Kidney capillary endothelial cell (primary cell): ENCODE results near the gene GALR2.

Source experiments
- DNase-seq: peaks from one replicate; pipeline ENCODE4 v3.0.0-alpha.2; 2018; ENCODE audit warnings: low spot score

GALR2 gene

DNA sequence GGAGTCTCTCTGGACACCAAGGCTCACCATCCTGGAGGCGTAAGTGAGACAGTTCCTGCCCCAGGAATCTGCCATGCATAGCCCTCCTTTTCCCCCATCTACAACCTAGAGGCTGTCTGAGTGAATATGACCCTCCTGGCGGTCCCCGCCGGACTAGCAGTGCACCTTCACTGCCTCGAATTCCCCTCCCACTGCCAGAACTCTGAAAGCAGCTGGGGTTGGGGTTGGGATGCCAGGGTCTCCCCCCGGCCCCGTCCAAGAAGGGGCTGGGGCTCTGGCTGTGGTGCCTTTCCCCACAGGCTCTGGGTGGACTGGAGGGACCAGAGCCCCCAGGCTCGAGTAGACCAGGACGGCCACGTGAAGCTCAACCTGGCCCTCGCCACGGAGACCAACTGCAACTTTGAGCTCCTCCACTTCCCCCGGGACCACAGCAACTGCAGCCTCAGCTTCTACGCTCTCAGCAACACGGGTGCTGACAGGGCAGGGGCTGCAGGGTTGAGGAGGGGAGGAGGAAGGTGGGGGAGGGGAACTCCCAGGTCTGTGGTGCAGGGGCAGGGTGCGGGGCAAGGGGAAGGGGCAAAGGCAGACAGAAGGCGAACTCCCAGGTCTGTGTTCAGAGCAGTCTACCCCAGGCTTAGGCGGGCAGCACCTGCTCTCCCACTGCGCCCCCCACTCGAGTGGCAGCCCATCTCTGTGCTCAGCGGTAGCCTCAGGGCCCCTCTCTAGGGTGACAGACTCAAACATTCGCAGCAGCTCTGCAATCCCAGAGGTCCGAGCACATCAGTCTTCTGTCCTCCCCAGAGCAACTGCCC lies 5.6 kb downstream of the GALR2 start:
- DNase-seq: no peak

DNA sequence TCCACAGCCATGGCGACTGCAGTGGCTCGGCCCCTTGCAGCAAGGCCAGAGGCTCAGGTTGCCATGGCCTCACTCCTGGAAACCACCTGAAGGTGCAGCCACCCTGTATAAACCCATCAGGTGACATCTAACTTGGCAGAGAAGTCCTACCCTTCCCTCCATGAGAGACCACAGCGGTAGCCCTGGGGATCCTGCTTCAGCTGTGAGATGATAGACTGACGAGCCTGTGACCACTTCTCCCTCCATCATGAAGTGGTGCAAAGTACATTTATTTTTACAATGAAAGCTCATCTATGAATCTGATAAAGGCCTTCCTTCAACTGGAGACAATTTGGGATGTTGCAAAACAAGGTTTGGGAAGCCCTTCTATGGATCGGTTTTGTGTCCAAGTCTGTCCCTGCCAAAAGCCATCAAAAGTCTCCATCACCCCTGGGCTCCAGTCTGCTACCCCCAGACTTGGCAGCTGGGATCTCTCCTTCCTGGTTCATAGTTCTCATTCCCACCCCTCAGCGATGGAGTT lies 6.2 kb downstream of the GALR2 start:
- no peak for DNase-seq

DNA sequence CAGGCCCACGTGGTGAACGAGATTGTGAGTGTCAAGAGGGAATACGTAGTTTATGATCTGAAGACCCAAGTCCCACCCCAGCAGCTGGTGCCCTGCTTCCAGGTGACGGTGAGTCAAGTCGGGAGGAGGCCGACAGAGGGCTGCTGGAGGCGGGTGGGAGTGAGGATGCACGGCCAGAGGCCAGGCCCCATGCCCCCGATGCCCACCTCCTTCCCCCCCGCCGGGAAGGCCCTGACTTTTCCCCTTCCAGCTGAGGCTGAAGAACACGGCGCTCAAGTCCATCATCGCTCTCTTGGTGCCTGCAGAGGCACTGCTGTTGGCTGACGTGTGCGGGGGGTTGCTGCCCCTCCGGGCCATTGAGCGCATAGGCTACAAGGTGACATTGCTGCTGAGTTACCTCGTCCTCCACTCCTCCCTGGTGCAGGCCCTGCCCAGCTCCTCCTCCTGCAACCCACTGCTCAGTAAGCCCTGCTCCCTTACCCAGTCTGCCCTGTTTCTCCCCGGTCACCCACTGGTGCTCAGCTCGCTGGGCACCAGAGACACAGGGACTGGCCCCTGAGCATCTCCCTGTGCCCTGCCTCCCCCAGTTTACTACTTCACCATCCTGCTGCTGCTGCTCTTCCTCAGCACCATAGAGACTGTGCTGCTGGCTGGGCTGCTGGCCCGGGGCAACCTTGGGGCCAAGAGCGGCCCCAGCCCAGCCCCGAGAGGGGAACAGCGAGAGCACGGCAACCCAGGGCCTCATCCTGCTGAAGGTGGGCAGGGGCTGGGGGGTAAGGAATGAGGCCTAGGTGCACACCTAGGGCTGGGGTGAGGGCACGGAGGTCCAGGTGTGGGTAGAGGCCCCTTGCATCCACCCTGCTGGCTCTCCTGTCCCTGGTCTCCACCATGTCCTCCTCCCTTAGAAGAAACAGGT lies 7.0 kb downstream of the GALR2 start:
- no peak for DNase-seq

DNA sequence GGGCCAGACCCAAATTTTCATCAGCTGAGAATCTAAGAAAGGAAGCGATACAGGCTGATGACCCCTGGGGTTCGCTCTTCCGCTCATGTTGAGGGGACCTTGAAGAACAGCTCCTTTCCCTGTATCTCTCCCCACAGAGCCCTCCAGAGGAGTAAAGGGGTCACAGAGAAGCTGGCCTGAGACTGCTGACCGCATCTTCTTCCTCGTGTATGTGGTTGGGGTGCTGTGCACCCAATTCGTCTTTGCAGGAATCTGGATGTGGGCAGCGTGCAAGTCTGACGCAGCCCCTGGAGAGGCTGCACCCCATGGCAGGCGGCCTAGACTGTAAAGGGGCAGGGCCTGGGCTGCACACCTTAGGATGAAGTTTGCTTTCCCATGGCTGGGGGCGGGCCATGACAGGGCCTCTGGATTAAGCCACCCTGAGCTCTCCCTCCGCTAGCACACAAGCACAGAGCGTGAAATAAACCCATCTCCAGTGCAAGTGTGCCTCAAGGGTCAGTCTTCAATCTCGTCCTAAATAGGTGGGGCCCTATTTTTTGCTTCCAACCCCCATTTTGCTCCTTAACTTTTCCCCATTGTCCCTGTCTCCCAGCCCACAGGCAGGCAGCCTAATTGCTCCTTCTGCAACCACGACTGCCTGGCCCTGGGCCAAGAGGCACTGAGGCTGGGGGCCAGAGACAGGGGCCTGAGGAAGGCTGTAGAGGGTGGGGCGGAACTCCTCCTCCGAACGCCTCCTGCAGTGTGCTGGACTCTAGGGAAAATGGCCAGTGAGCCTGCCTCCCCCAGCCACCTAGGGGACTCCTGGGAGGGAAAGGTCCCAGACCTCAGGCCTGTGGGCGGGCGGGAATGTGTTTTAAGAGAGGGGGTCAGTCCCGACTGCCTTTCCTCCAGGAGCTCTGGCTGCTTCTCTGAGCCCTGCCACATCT lies 8.0 kb downstream of the GALR2 start:
- no peak for DNase-seq

DNA sequence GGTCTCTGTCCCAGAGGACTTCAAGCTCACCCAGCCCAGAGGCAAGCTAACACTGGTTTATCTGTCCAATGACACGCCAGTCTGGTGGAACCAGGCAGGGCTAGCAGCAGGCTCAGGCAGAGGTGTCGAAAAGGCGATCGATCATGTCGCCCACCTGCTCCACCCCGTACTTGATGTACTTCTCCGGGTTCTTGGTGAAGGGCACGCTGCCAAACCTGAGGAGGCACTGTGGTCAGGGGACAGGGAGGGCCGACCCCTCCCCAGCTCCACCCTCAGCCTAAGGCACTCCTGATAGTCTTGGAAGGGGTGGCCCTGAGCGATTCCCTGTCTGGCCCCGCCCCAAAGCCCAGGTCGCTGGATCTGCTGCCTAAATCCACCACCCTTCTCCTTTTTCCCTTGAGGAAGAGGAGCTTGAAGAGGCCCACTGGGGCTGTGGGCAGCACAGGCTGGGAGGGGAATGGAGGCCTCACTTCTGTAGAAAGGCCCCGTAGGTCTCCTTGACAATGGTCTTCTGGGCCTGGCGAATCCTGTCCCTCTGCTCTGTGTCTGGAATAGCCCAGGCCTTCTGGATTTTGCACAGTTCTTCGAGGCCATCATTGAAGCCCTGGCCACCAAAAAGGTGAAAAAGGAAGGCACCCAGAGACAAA lies 9.1 kb downstream of the GALR2 start:
- no peak for DNase-seq

DNA sequence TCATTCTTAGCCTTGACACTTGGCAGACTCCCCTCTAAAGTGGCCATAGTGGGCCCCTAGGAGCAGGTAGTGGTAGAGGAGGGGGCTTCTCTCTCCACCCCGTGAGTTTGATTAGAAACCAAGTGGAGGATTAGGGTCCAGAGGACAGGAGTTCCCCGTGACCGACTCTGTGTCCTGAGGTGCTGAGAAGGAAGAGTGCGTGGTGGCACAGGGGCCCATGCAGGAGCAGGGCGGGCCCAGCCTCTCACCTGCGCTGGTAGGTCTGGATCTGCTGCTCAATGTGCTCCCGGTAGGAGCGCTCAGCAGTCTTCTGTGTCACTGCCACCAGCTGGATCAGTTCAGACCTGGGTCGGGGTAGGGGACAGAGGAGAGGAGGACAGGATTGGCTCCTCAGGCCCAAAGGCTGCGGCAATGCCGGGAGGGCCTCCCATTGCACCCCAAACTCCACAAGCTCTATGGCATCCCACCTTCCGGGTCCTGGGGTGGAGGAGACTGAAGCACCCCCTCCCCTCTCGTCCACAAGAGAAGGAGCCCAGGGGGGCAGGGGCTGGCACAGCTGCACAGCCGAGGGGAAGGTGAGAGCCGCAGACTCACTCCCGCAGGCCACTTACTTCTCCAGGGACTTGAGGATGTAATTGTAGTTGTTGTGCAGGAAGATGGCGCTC lies 10.6 kb downstream of the GALR2 start:
- no peak for DNase-seq

DNA sequence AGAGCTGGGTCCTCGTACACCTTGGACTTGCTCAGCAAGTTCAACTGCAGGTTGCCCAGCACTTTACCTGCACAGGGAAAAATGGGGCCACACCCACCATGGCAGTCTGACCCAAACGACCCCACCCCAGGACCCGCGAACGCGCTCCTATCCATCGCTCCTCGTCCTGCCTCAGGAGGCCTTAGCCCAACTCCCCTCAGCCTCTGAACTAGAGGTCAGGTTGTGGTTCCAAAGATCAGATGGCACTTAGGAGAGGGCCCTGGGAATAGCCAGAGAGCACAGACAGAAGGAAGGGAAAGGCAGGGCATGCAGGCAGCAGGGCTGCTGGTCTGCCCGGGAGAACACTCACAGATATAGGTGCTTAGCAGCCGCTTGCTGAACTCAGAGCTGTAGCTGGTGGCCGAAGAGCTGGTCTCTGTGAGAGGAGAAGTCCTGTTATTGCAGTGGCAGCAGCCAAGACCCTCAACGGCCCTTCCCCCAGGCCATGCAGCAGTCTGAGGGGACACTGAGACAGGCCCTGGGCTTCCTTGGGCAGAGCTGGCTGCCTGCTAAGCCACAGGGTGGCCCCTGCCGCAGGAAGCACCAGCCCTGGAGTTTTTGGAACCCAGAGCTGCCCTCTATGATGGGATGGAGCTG lies 11.3 kb downstream of the GALR2 start:
- DNase-seq: no peak

DNA sequence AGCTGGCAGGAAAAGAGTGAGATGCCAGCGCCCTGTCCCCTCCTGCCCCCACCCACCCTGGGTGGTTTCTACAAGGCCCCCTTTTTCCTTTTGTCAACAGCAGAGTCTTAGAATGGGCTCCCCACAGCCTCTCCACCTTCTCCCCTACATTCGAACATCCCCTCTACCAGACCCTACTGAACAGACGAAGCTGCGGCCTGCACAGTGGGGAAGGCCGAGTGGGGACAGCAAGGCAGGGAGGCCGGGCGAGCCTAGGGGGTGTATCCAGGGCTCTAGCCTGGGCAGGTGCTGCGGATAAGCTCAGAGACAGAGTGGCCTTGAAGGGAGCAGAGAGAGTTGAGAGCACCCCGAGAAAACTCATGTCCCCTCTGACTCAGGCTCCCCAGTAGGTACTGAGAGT lies 11.8 kb downstream of the GALR2 start:
- DNase-seq: no peak

DNA sequence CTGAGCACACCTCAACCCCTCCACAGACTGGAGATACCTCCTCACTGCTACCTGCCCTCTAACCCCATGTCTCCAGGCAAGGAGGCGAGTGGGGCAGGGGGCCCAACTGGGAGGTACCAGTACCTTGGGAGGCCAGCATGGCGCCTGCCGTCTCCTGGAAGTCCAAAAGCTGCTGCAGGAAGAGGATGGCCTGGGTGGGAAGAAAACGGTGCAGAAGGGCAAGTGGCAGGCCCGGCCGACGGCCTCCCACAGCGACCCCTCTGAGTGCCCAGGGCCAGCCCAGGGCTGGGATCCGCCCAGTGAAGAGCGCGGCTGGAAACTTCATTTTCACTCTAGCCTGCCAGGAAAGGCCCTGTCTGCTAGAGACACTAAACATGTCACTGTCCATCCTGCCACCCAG lies 12.9 kb downstream of the GALR2 start:
- DNase-seq: no peak

DNA sequence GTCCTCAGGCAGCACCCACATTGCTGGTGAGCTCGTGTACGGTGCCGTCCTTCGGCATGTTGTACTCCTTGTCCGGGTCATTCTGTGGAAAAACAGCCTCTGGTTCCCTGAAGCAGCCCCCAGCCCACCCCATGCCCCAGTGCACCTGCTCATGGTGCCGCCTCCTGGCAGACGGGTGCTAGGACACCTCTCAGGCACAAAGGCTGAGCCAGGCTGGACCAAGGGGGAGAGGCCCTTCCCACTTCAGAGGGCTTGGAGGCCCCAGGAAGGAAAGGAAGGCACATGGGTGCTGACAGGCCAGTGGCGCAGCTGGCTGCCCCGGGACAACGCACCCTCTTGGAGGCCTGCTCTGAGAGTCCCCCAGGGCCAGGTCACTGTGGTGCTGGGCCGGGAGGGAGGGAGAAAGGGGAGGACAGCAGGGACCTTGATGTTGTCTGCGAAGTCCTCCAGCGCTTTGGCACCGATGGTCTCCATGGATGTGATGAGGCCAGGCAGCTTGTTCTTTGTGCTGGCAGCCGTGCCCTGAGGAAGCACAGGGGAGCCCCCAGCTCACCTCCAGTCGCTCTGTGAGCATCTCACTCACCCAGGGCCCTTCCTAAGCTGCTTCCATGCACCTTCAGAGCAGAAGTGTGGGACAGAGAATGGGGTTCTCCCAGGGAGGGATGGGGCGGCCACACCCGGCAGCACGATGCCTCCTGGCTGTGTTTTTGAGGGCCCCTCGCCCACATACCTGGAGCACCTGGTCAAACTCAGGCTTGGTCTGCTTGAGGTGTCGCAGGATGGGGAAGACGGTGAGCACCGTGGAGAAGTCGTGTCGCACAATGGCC lies 13.7 kb downstream of the GALR2 start:
- DNase-seq: no peak

DNA sequence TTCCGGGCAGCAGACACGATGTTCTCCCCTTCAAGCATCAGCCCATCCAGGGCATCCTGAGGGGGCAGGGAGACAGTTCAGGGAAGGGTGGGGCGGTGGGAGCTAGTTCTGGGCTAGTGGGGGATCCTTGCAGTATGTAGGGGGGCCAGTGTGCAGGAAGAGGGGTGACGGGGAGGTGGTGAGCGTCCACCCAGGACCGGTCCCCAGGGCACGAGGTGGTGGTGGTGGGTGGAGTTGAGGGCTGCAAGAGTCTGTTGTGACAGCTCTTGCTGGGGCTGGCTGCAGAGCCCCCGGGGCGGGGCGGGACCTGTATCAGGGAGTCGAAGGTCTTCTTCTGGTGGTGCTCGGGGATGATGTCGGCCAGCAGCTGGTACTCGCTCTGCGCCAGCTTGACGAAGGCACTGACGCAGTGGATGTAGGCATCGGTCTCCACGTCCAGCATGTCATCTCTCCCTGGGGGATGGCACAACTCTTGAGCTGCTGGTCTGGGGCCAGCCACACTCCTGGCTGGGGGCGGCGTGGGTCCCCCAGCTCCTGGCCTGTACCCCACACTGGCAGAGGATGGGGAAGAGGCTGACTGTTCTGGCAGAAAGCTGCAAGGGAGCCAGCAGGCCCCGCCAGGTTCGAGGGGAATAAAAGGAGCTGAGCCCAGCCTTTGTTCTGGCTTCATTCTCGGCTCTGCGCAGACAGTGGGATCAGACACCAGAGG lies 14.4 kb downstream of the GALR2 start:
- no peak for DNase-seq

DNA sequence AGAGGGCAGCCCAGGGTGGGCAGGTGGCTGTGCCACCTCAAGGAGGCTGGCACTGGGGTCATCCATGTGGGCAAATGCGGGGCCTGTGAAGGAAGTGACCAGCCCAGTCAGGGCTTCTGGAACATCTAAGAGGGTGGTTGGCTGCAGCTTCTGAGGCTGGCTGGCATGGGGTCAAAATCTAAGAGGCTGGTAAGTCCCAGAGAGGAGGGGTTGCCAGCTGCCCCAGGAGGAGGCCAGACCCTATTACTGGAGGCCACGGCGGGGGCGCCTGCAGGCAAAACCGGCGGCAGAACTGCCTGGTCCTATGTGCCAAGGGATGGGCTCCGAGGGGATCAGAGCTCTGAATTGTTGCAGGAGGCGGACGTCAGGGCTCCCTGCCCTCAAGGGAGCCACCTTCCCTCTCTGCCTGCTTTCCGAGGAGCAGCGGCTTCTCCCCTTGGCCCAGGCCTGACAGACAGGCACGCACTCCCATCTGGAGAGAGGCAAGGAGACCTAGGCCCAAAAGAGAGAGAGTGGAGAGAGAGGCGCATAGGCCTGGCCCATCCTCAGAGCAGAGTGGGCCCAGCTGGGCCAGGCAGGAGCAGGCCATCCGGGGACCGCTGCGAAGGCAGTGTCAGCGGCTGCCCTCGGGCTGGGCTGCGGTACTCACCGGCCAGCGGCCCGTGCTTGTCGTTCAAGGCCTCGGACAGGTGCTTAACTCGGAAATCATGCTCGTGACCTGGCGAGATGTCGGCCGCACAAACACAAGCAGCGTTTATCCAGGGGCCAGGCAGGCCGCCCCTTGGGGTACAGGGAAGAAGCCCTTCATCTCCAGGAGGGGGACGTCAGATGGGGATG lies 15.3 kb downstream of the GALR2 start:
- DNase-seq: no peak

DNA sequence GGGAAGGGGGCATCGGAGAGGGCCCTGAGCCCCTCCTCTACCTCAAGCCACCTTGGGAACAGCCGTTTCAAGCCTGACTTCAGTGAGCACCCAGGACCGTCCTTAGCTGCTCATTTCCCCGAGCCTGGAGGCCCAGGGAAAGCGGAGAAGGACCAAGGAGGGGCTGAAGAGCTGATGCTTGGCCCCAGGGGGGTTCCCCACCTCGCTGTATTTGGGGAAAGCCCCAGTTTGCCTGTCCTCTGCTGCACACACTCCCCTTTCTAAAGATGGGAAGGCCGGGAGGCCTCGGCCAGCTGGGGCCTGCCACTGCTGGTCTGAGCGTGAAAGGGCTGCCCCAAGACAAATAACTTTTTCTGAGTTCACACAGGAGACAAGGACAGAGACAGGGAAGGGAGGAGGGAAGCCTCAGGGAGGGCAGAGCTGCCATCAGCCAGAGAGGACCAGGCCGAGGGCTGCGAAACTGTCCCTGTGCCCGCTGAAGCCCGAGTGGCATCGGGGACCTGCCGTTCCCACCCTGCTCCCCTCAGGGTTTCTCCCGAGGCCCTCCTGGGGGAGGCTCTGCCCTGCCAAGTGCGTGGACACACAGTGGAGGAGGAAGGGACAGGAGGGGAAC lies 16.0 kb downstream of the GALR2 start:
- no peak for DNase-seq

DNA sequence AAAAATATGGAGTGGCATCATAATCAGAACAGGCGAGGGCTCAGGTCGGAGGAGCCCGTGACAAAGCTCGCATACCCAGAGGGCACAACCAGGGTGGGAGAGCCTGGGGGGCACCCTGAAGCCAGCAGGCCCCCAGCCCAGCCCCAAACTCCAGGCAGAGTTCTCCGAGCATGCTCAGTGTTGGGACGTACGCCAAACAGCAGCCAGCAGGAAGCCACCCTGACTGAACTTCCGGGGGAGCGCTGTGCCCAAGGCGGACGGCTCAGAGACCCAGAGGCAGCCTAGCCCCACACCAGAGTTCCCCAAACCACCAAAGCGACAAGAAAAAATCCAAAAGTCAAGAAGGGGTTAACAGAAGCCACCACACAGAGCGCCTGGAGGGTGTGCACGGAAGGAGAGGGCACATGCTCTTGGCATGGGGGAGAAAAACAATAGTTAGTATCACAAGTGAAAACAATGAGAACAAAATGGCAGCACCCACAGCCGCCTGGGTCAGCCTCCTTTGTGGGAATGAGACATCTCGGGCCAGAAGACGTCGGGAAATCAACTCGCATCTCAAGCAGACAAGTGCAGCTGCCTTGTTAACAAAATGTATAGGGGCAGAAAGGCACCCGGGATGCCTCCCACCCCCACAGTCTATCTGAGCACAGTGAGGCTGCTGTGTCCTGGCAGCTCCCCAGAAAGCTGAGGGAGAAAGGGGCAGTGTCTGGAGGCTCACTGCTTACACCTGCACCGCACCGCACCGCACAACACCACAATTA lies 17.1 kb downstream of the GALR2 start:
- DNase-seq: no peak

DNA sequence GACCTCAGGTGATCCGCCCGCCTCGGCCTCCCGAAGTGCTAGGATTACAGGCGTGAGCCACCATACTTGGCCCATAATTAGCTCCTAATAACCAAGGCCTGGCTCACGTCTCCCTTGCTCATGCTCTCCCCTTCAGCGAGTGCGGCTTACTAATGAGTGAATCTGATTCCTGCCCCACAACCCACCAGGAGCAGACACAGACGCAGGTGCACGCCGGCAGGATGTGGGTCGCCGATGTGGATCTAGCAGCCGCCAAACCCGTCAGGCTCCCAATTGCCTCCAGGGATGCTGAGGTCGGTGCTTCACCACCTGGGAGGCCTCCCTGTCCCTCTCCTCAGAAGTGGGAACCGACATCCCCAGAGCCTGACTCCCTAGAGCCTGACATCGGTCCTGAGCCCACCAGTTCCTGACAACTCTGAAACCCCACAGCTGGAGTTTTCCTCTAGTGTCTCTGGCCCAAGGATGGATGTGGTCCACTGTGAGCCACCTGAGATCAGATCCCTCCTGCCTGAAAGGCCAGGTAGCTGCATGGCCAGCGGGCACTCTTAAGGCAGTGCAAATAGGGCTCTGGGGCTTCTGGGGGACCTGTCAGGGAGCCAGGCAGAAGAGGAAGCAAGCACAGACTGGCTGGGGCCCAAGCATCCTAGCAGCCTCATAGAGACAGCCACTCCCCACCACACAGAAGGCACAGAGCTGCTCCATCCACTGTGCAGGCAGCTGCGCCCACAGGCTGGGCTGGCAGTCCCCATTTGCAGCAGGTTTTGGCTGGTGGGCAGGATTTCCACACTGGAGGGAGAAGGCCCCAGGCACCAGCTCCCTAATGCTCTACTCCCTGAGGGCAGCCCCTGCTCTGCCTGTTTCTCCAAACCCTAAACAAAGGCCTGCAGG lies 18.2 kb downstream of the GALR2 start:
- no peak for DNase-seq

DNA sequence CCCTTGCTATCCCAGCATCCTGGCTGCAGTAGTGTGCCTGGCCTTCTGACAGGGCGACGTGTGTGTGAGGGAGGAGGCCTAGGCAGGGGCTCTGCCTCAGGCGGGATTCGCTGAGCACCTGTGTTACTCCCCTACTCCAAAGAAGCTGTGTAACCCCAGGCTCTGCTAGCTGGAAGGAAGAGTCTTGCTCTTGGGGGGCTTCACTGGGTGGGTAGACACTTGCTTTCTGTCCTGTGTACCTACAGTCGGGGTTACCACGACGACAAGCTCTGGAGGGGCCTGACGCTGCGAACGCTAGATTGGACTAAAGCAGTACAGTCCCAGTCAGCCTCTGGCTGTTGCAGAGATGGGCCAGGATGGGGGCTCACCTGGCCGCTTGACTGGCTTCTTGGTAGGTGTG lies 19.5 kb downstream of the GALR2 start:
- no peak for DNase-seq
